ENCODE results near the gene TMEM132E. TPM values are rescaled to one million over a fixed set of nuclear protein-coding genes. Genes with fewer than 3 reads are reported as not detected.
"Not testable (repeated sequence)": the region's sequence is repeated elsewhere in the genome, so short reads cannot be mapped to it uniquely, and the experiment has no call there.

TMEM132E gene
- under 1 TPM in 1 of 3 donors, not detected in 2; 0.18 TPM for polyA plus RNA-seq

- H3K27me3 Mint-ChIP-seq (ENCODE audit: low read depth in 3 of 3), result peaks cover 20 to 30% (median 22%) of the 10 kb centered on the region in 3 donors
- H3K4me1 Mint-ChIP-seq, result peaks cover 6 to 12% of the 10 kb centered on the region in 2 donors
- H3K9me3 Mint-ChIP-seq, result no peaks in the 10 kb centered on the region
- H3K4me3 Mint-ChIP-seq, result peak within 1 kb of the TSS; percentile 56 to 70 (median 62)
- no peak for DNase-seq
- H3K27ac Mint-ChIP-seq, result no peak within 1 kb of the TSS
- no peaks in the 10 kb centered on the region for H3K36me3 Mint-ChIP-seq
Observed at GRCh38 chr17:34579017-34579946, at the start of gene TMEM132E. TMEM132E (plus strand) TSS chr17:34579582; CDS start chr17:34581077, 1,495 bp downstream.

DNA sequence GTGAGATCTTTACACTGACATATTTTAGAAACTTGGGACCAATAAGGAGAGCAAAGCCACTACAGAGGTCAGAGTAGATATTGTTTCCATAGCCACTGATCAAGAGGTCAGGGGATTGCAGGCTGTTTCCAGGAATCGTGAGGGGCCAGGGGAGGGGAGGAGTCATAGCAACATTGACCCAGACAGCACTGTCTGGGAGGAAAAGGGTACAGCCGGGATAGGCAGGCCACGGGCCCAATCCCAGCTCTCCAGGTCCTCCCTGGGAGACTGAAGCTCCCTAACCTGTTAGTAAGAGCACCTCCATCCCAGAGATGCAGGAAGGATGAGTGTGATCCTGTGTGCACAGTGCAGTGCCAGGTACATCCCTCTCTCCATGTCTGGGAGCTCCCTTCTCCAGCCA lies 48.5 kb upstream of the TMEM132E start:
- Mint-ChIP-seq H3K27me3 (ENCODE audit: low read depth in 3 of 3) (peaks cover 0 to 14% (median 5%) of the 10 kb centered on the region in 3 donors), H3K27ac (no peak overlapping the region), H3K4me3 (no peak overlapping the region), H3K9me3 (no peaks in the 10 kb centered on the region), H3K4me1 (no peaks in the 10 kb centered on the region), H3K36me3 (no peaks in the 10 kb centered on the region)
- DNase-seq, result no peak

- H3K4me3 Mint-ChIP-seq, result no peak overlapping the region
- H3K4me1 Mint-ChIP-seq, result no peaks in the 10 kb centered on the region
- H3K27ac Mint-ChIP-seq, result no peak overlapping the region
- H3K9me3 Mint-ChIP-seq, result no peaks in the 10 kb centered on the region
- DNase-seq, result no peak
- peaks cover 0 to 15% (median 8%) of the 10 kb centered on the region in 3 donors for H3K27me3 Mint-ChIP-seq (ENCODE audit: low read depth in 3 of 3)
- no peaks in the 10 kb centered on the region for H3K36me3 Mint-ChIP-seq
Observed at GRCh38 chr17:34532281-34533065, 46.9 kb upstream of the TMEM132E start.

DNA sequence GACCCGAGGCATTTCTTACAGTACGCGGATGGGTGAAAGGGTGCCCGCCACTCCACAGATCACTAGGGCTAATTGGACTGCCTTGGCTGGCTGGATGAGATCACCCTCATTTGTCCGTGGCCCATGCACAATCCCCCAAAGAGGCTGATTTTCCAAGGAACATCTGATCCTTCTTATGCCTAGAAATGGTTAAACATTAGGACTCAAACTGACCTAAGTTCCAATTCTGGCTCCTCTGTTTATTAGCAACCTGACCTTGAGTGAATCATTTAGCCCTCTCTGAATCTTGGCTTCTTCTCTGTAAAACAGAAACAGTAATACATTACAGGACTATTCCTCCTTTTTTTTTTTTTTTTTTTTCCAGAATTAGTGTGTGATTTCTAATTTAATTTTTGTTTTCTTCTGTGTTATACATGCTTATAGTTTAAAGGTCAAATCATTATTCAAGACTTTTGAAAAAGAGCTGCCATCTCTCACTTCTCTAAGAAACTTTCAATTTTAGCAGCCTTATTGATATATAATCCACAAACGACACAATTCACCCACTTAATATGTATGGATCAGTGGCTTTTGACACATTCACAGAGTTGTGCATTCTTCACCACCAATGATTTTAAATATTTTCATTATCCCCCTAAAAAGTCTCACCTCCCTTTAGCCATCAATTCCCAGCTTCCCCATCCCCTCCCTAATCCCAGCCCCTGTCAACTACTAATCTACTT lies 45.4 kb upstream of the TMEM132E start:
- no peaks in the 10 kb centered on the region for H3K36me3 Mint-ChIP-seq
- no peaks in the 10 kb centered on the region for H3K4me1 Mint-ChIP-seq
- DNase-seq, result no peak
- peaks cover 2 to 15% (median 8%) of the 10 kb centered on the region in 3 donors for H3K27me3 Mint-ChIP-seq (ENCODE audit: low read depth in 3 of 3)
- no peak overlapping the region for H3K4me3 Mint-ChIP-seq
- H3K27ac Mint-ChIP-seq, result no peak overlapping the region
- no peaks in the 10 kb centered on the region for H3K9me3 Mint-ChIP-seq

DNA sequence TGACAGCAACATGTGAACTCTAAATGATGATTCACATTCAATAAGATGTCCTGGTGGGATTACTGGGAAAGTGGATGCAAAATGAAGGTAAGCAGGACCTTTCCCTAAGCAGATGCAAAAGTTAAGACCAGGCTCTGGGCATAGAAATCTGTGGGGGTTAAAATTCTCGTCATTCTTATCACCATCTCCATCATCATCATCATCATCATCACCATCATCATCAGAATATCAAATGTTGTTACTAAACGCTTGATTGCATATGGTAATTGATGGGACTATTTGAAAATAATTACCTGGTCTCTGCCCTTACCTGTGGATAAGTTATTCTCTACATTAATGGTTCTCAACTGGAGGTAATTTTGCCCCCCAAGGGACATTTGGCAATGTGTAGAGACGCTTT lies 41.9 kb upstream of the TMEM132E start:
- Mint-ChIP-seq H3K36me3 (no peaks in the 10 kb centered on the region), H3K27ac (no peak overlapping the region), H3K4me1 (no peaks in the 10 kb centered on the region), H3K9me3 (no peaks in the 10 kb centered on the region), H3K27me3 (ENCODE audit: low read depth in 3 of 3) (peaks cover 5 to 18% (median 15%) of the 10 kb centered on the region in 3 donors), H3K4me3 (no peak overlapping the region)
- DNase-seq, result no peak

DNA sequence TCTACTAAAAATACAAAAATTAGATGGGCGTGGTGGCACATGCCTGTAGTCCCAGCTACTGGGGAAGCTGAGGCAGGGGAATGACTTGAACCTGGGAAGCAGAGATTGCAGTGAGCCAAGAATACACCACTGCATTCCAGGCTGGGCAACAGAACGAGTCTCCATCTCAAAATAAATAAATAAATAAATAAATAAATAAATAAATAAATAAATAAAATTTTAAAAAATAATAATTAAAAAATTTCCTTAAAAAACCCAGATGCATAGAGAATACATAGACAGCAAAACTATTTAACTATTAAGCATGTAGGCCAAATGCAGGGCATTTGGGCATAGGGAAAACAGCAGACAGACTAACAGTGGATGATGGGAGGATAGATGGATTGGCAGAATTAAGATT lies 40.8 kb upstream of the TMEM132E start:
- DNase-seq, H3K9me3 Mint-ChIP-seq, H3K27ac Mint-ChIP-seq: not testable (repeated sequence)

GRCh38 chr17:34539881-34540280 lies 39.5 kb upstream of the TMEM132E start:
- peaks cover 7 to 20% (median 12%) of the 10 kb centered on the region in 3 donors for H3K27me3 Mint-ChIP-seq (ENCODE audit: low read depth in 3 of 3)
- H3K36me3 Mint-ChIP-seq, result no peaks in the 10 kb centered on the region
- no peaks in the 10 kb centered on the region for H3K4me1 Mint-ChIP-seq
- no peaks in the 10 kb centered on the region for H3K9me3 Mint-ChIP-seq
- H3K4me3 Mint-ChIP-seq, result no peak overlapping the region
- H3K27ac Mint-ChIP-seq, result no peak overlapping the region
- DNase-seq, result no peak

More for the DNA sequence above, 40.8 kb upstream of the TMEM132E start:
- peaks cover 7 to 19% (median 15%) of the 10 kb centered on the region in 3 donors for H3K27me3 Mint-ChIP-seq (ENCODE audit: low read depth in 3 of 3)
- not testable (repeated sequence) for H3K4me3 Mint-ChIP-seq, H3K36me3 Mint-ChIP-seq, H3K4me1 Mint-ChIP-seq

GRCh38 chr17:34542700-34543336 lies 36.6 kb upstream of the TMEM132E start:
- Mint-ChIP-seq H3K4me3 (no peak overlapping the region), H3K36me3 (no peaks in the 10 kb centered on the region), H3K27ac (no peak overlapping the region), H3K27me3 (ENCODE audit: low read depth in 3 of 3) (peaks cover 6 to 18% (median 10%) of the 10 kb centered on the region in 3 donors), H3K9me3 (no peaks in the 10 kb centered on the region), H3K4me1 (no peaks in the 10 kb centered on the region)
- peak; percentile 35 to 55 (median 43) for DNase-seq

- no peaks in the 10 kb centered on the region for H3K4me1 Mint-ChIP-seq
- no peak overlapping the region for H3K4me3 Mint-ChIP-seq
- no peak for DNase-seq
- no peaks in the 10 kb centered on the region for H3K36me3 Mint-ChIP-seq
- peak overlapping the region in 1 of 6 donors; percentile 40 for H3K27ac Mint-ChIP-seq
- H3K9me3 Mint-ChIP-seq, result no peaks in the 10 kb centered on the region
- H3K27me3 Mint-ChIP-seq (ENCODE audit: low read depth in 3 of 3), result peaks cover 2 to 9% (median 9%) of the 10 kb centered on the region in 3 donors
Observed at GRCh38 chr17:34547453-34548063, 31.8 kb upstream of the TMEM132E start.

GRCh38 chr17:34549966-34550365 lies 29.4 kb upstream of the TMEM132E start:
- Mint-ChIP-seq H3K36me3 (no peaks in the 10 kb centered on the region), H3K4me1 (no peaks in the 10 kb centered on the region), H3K27me3 (ENCODE audit: low read depth in 3 of 3) (peaks cover 2 to 7% (median 7%) of the 10 kb centered on the region in 3 donors), H3K27ac (no peak overlapping the region), H3K4me3 (no peak overlapping the region), H3K9me3 (no peaks in the 10 kb centered on the region)
- DNase-seq, result no peak

DNA sequence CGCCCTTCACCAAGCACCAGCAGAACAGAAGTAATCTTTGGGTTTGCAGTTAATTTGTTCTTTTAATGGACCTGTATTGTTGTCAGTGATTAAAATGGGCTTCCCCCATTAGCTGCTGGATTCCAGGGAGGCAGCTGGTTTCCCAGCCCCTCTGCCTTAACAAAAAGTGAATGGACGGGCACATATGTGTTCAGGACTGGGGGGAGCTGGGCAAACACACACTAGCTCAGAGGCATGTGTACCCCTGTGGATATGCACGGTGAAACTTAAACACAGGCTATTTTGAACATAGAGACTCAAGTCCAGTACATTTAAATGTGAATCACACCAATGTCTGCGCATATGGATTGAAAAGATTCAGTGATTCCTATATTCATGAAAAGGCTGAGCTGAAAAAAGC lies 25.5 kb upstream of the TMEM132E start:
- no peaks in the 10 kb centered on the region for H3K9me3 Mint-ChIP-seq
- H3K4me1 Mint-ChIP-seq, result no peaks in the 10 kb centered on the region
- H3K4me3 Mint-ChIP-seq, result no peak overlapping the region
- H3K36me3 Mint-ChIP-seq, result no peaks in the 10 kb centered on the region
- no peak for DNase-seq
- H3K27ac Mint-ChIP-seq, result no peak overlapping the region
- H3K27me3 Mint-ChIP-seq (ENCODE audit: low read depth in 3 of 3), result peaks cover 0 to 9% (median 4%) of the 10 kb centered on the region in 3 donors

DNA sequence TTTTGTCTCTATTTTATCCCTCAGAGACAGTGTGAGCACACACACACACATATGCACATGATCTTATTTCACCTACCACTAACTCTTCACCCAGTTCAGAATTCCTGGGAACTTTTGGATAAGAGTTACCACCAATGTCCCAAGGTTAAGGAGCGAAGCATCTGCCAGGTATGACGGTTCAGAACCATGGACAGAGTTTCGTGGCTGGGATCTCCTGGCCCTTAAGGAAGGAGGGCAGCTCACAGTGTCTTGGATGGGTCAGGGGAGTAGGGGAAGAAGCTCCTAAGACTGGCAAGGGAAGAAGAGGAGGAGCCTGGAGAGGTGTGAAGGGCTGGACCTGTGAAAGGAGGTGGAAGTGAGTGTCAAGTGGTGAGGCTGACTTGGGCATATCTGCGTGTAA lies 23.0 kb upstream of the TMEM132E start:
- H3K4me1 Mint-ChIP-seq, result no peaks in the 10 kb centered on the region
- peaks cover 0 to 4% (median 1%) of the 10 kb centered on the region in 3 donors for H3K27me3 Mint-ChIP-seq (ENCODE audit: low read depth in 3 of 3)
- H3K4me3 Mint-ChIP-seq, result no peak overlapping the region
- no peak overlapping the region for H3K27ac Mint-ChIP-seq
- H3K36me3 Mint-ChIP-seq, result no peaks in the 10 kb centered on the region
- no peak for DNase-seq
- no peaks in the 10 kb centered on the region for H3K9me3 Mint-ChIP-seq

DNA sequence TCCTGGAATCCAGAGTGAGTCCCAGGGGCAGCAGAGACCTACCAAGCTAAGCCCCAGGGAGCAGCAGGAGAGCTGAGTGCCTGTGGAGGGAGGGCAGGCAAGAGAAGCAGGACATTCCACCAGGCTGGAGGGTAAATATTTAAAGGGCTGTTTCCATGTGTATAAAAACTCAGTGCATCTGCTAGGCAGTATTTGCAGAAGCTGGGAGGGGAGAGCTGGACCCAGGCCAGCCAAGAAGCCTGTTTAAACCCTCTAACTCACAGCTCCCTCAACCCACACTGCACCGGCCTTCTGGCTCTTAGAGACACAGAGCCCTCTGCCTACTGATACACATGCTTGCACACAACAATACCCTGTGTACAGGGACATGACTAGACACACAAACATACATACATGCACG lies 22.5 kb upstream of the TMEM132E start:
- no peaks in the 10 kb centered on the region for H3K36me3 Mint-ChIP-seq
- H3K4me1 Mint-ChIP-seq, result no peaks in the 10 kb centered on the region
- no peaks in the 10 kb centered on the region for H3K9me3 Mint-ChIP-seq
- peaks cover 0 to 4% (median under 1%) of the 10 kb centered on the region in 3 donors for H3K27me3 Mint-ChIP-seq (ENCODE audit: low read depth in 3 of 3)
- H3K27ac Mint-ChIP-seq, result no peak overlapping the region
- DNase-seq, result no peak
- no peak overlapping the region for H3K4me3 Mint-ChIP-seq

Data from immature natural killer cell (primary cell).